ENCODE measurements around the gene LRP2. TPM values are rescaled to one million over a fixed set of nuclear protein-coding genes. Genes with fewer than 3 reads are reported as not detected.
"Not testable (repeated sequence)": the region's sequence is repeated elsewhere in the genome, so short reads cannot be mapped to it uniquely, and the experiment has no call there.

Gene LRP2
- total and polyA plus RNA-seq, 4 experiments from 2014 or later, result not detected

DNA sequence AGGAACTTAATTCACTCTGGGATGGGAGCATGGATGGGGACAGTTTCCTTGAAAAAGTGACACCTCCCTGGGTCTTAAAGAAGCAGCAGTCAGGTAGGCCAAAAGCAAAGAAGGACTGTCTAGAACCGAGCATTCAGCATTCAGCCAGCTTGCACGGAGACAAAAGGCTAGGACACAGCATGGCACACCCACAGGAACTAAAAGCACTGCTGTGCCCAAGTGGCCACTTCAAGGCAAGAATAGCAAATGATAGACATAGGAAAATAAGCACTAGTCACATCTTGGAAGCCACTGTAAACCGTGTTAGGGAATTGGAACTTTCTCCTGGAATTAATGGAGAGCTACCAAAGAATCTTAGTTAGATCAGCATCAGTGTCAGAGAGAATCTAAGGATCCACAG lies 47.0 kb downstream of the LRP2 start:
- peaks cover 16 to 23% of the 10 kb centered on the region in 2 donors for H3K27me3 Mint-ChIP-seq
- no peak overlapping the region for H3K27ac Mint-ChIP-seq
- ChIA-PET POLR2A (ENCODE audit: partially characterized antibody) (no interaction called here), CTCF (ENCODE audit: partially characterized antibody) (no interaction called here)
- Histone ChIP-seq H3K36me3 (ENCODE audit: insufficient read depth, low read length) (no peaks in the 10 kb centered on the region), H3K27me3 (ENCODE audit: insufficient read depth, low read length) (peaks cover 3% of the 10 kb centered on the region), H3K4me3 (ENCODE audit: low read length in 2 of 2) (no peak overlapping the region), H3K4me1 (ENCODE audit: insufficient read depth, low read length) (no peaks in the 10 kb centered on the region), H3K27ac (ENCODE audit: low read depth, low read length) (no peak overlapping the region), H3K9me3 (ENCODE audit: control insufficient read depth in 1 of 2, low read length in 2 of 2) (no peaks in the 10 kb centered on the region)
- no peaks in the 10 kb centered on the region for H3K36me3 Mint-ChIP-seq
- intact Hi-C loops (cut with micrococcal nuclease), result no loop called here
- no peak overlapping the region for H3K4me3 Mint-ChIP-seq
- H3K9me3 Mint-ChIP-seq, result peaks cover 0 to 13% (median 2%) of the 10 kb centered on the region in 8 donors
- H3K4me1 Mint-ChIP-seq, result no peaks in the 10 kb centered on the region
- DNase-seq, result no peak

GRCh38 chr2:169308349-169308748 lies 54.0 kb downstream of the LRP2 start:
- not testable (repeated sequence) for H3K27me3 Mint-ChIP-seq

DNA sequence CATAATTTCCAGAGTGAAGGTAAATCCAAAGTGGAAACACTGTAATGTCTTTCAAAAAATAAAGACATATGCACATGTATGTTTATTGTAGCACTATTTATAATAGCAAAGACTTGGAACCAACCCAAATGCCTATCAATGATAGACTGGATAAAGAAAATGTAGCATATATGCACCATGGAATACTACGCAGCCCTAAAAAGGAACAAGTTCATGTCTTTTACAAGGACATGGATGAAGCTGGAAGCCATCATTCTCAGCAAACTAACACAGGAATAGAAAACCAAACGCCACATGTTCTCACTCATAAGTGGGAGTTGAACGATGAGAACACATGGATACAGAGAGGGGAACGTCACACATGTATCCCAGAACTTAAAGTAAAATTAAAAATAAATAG lies 57.6 kb downstream of the LRP2 start:
- H3K36me3 Mint-ChIP-seq; H3K9me3 Mint-ChIP-seq; H3K4me3 Mint-ChIP-seq; H3K4me3 ChIP-seq (ENCODE audit: low read length in 2 of 2); H3K36me3 ChIP-seq (ENCODE audit: insufficient read depth, low read length); DNase-seq; intact Hi-C loops (cut with micrococcal nuclease); H3K4me1 ChIP-seq (ENCODE audit: insufficient read depth, low read length); H3K27ac ChIP-seq (ENCODE audit: low read depth, low read length); CTCF ChIA-PET (ENCODE audit: partially characterized antibody); H3K27me3 ChIP-seq (ENCODE audit: insufficient read depth, low read length); H3K9me3 ChIP-seq (ENCODE audit: control insufficient read depth in 1 of 2, low read length in 2 of 2); H3K27me3 Mint-ChIP-seq; H3K27ac Mint-ChIP-seq; POLR2A ChIA-PET (ENCODE audit: partially characterized antibody); H3K4me1 Mint-ChIP-seq: not testable (repeated sequence)

More at GRCh38 chr2:169308349-169308748, 54.0 kb downstream of the LRP2 start:
- H3K4me1 ChIP-seq (ENCODE audit: insufficient read depth, low read length); H3K4me3 ChIP-seq (ENCODE audit: low read length in 2 of 2); H3K9me3 ChIP-seq (ENCODE audit: control insufficient read depth in 1 of 2, low read length in 2 of 2); CTCF ChIA-PET (ENCODE audit: partially characterized antibody); H3K27ac ChIP-seq (ENCODE audit: low read depth, low read length); POLR2A ChIA-PET (ENCODE audit: partially characterized antibody); H3K27me3 ChIP-seq (ENCODE audit: insufficient read depth, low read length); H3K36me3 Mint-ChIP-seq; H3K4me3 Mint-ChIP-seq; DNase-seq; H3K36me3 ChIP-seq (ENCODE audit: insufficient read depth, low read length); intact Hi-C loops (cut with micrococcal nuclease); H3K4me1 Mint-ChIP-seq: not testable (repeated sequence)
- peaks cover 0 to 13% (median 4%) of the 10 kb centered on the region in 8 donors for H3K9me3 Mint-ChIP-seq
- peak overlapping the region in 1 of 7 donors; percentile 41 for H3K27ac Mint-ChIP-seq

- H3K36me3 ChIP-seq (ENCODE audit: insufficient read depth, low read length), result no peaks in the 10 kb centered on the region
- Mint-ChIP-seq H3K27me3 (peaks cover 1 to 4% of the 10 kb centered on the region in 2 donors), H3K4me3 (no peak overlapping the region)
Observed at GRCh38 chr2:169303579-169304305, 58.6 kb downstream of the LRP2 start.

GRCh38 chr2:169302364-169302763 lies 60.0 kb downstream of the LRP2 start:
- Mint-ChIP-seq H3K9me3 (peaks cover 0 to 3% (median 0%) of the 10 kb centered on the region in 8 donors), H3K36me3 (no peaks in the 10 kb centered on the region), H3K4me3 (no peak overlapping the region), H3K27ac (no peak overlapping the region), H3K27me3 (peaks cover 1 to 11% of the 10 kb centered on the region in 2 donors), H3K4me1 (no peaks in the 10 kb centered on the region)
- Histone ChIP-seq H3K4me1 (ENCODE audit: insufficient read depth, low read length) (no peaks in the 10 kb centered on the region), H3K27me3 (ENCODE audit: insufficient read depth, low read length) (no peaks in the 10 kb centered on the region), H3K9me3 (ENCODE audit: control insufficient read depth in 1 of 2, low read length in 2 of 2) (no peaks in the 10 kb centered on the region), H3K36me3 (ENCODE audit: insufficient read depth, low read length) (no peaks in the 10 kb centered on the region), H3K4me3 (ENCODE audit: low read length in 2 of 2) (no peak overlapping the region), H3K27ac (ENCODE audit: low read depth, low read length) (no peak overlapping the region)
- ChIA-PET POLR2A (ENCODE audit: partially characterized antibody) (no interaction called here), CTCF (ENCODE audit: partially characterized antibody) (no interaction called here)
- intact Hi-C loops (cut with micrococcal nuclease), result no loop called here
- no peak for DNase-seq

More at GRCh38 chr2:169303579-169304305, 58.6 kb downstream of the LRP2 start:
- Histone ChIP-seq H3K27me3 (ENCODE audit: insufficient read depth, low read length) (no peaks in the 10 kb centered on the region), H3K4me3 (ENCODE audit: low read length in 2 of 2) (no peak overlapping the region), H3K27ac (ENCODE audit: low read depth, low read length) (no peak overlapping the region), H3K4me1 (ENCODE audit: insufficient read depth, low read length) (no peaks in the 10 kb centered on the region), H3K9me3 (ENCODE audit: control insufficient read depth in 1 of 2, low read length in 2 of 2) (no peaks in the 10 kb centered on the region)
- POLR2A ChIA-PET (ENCODE audit: partially characterized antibody), result no interaction called here
- no peaks in the 10 kb centered on the region for H3K4me1 Mint-ChIP-seq
- no peak overlapping the region for H3K27ac Mint-ChIP-seq
- intact Hi-C loops (cut with micrococcal nuclease), result no loop called here
- no peak for DNase-seq
- CTCF ChIA-PET (ENCODE audit: partially characterized antibody), result no interaction called here
- H3K9me3 Mint-ChIP-seq, result peaks cover 0 to 4% (median under 1%) of the 10 kb centered on the region in 8 donors
- no peaks in the 10 kb centered on the region for H3K36me3 Mint-ChIP-seq

GRCh38 chr2:169301596-169302335 lies 60.6 kb downstream of the LRP2 start:
- H3K4me1 ChIP-seq (ENCODE audit: insufficient read depth, low read length), result no peaks in the 10 kb centered on the region
- no peaks in the 10 kb centered on the region for H3K9me3 ChIP-seq (ENCODE audit: control insufficient read depth in 1 of 2, low read length in 2 of 2)
- Mint-ChIP-seq H3K27me3 (peaks cover 1 to 11% of the 10 kb centered on the region in 2 donors), H3K9me3 (peaks cover 0 to 3% (median 0%) of the 10 kb centered on the region in 8 donors), H3K36me3 (no peaks in the 10 kb centered on the region), H3K4me3 (no peak overlapping the region), H3K27ac (no peak overlapping the region), H3K4me1 (no peaks in the 10 kb centered on the region)
- no peaks in the 10 kb centered on the region for H3K36me3 ChIP-seq (ENCODE audit: insufficient read depth, low read length)
- POLR2A ChIA-PET (ENCODE audit: partially characterized antibody), result no interaction called here
- CTCF ChIA-PET (ENCODE audit: partially characterized antibody), result interaction anchor here (0.8 kb wide), 1 partner anchor 170 kb away, joined by 3 read pairs; no protein-coding TSS in a partner anchor
- no peak overlapping the region for H3K27ac ChIP-seq (ENCODE audit: low read depth, low read length)
- DNase-seq, result no peak
- intact Hi-C loops (cut with micrococcal nuclease), result no loop called here
- H3K4me3 ChIP-seq (ENCODE audit: low read length in 2 of 2), result no peak overlapping the region
- no peaks in the 10 kb centered on the region for H3K27me3 ChIP-seq (ENCODE audit: insufficient read depth, low read length)

DNA sequence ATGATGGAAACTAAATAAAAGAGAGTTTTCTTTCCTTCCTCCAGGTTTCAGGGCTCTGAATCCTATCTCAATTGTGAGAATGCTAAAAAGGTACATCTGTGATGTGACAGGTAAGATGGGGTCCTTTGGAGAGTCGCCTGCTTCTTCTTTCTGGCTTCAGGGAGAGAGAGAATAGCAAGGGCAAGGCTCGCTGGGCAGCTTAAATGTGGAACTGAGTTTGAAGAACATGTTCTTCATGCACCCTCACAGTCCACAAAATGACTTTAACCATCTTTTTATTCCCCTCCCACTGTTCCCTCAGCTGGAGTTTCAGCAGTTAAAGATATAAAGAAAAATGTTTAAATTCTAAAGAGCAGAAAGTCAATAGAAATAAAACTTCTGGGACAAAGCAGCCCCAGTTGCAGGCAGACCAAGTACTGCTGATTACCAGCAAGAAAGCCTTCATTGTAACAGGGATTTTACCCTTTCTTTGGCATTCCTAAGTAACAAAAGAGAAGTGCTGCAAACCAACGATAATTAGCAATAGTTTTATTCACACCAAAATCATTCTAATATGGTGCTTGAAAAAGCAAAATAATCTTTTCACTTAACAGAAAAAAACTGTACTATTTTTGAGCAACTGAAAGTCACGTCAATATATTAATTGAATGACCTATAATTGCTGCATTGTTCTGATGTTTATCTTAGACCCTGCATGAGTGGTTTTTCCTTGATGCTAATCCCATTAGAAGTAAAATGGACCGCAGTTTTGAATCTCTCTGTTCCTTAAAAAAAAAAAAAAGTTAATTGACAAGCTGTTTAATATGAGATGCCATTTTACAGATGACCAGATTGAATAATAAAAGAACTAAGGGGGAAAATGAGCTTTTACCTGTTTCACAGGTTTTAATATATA lies 61.5 kb downstream of the LRP2 start:
- H3K36me3 ChIP-seq (ENCODE audit: insufficient read depth, low read length), result no peaks in the 10 kb centered on the region
- no peaks in the 10 kb centered on the region for H3K4me1 Mint-ChIP-seq
- H3K36me3 Mint-ChIP-seq, result no peaks in the 10 kb centered on the region
- no peak for DNase-seq
- H3K27me3 Mint-ChIP-seq, result peaks cover 1 to 11% of the 10 kb centered on the region in 2 donors
- no peaks in the 10 kb centered on the region for H3K27me3 ChIP-seq (ENCODE audit: insufficient read depth, low read length)
- no peak overlapping the region for H3K27ac ChIP-seq (ENCODE audit: low read depth, low read length)
- CTCF ChIA-PET (ENCODE audit: partially characterized antibody), result interaction anchor here (0.5 to 0.8 kb wide), 2 partner anchors 141 to 170 kb away, joined by 3 read pairs; no protein-coding TSS in a partner anchor
- POLR2A ChIA-PET (ENCODE audit: partially characterized antibody), result no interaction called here
- no peak overlapping the region for H3K27ac Mint-ChIP-seq
- no peaks in the 10 kb centered on the region for H3K9me3 ChIP-seq (ENCODE audit: control insufficient read depth in 1 of 2, low read length in 2 of 2)
- H3K4me3 Mint-ChIP-seq, result no peak overlapping the region
- no peak overlapping the region for H3K4me3 ChIP-seq (ENCODE audit: low read length in 2 of 2)
- intact Hi-C loops (cut with micrococcal nuclease), result no loop called here
- H3K4me1 ChIP-seq (ENCODE audit: insufficient read depth, low read length), result no peaks in the 10 kb centered on the region
- H3K9me3 Mint-ChIP-seq, result peaks cover 0 to 3% (median 0%) of the 10 kb centered on the region in 8 donors
